GM18499 (cell line): ENCODE data around the gene COL5A3.

ENCODE experiments used
- ATAC-seq: cut with Tn5 transposase; IDR thresholded peaks from one replicate; pipeline ENCODE4 v1.9.1; 2021; ENCODE audit warnings: moderate number of reproducible peaks; ENCODE audit not compliant: insufficient read depth, unreplicated experiment

Gene COL5A3

DNA sequence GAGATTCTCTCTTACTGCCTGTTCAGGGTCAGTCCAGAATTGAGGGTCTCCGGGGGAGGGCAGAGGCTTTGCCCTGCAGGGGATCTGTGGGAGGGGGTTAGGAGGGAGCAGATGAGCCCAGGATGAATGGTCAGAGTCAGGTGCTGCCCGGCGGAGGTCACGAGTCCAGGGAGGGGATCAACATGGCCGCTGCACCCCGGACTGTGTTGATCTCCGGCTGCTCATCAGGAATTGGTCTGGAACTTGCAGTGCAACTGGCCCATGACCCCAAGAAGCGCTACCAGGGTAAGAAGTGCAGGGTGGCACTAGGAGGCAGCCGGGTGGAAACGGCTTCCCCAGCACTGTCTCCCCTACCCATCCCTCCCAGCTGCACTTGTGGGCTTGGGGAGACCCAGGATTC, 3.0 kb upstream of the COL5A3 start, which contains the start of gene RDH8:
RDH8 (plus strand) TSS at position 168 of the 400 bp plus-strand sequence; CDS start at position 183, 15 bp downstream.
- ATAC-seq = no peak

DNA sequence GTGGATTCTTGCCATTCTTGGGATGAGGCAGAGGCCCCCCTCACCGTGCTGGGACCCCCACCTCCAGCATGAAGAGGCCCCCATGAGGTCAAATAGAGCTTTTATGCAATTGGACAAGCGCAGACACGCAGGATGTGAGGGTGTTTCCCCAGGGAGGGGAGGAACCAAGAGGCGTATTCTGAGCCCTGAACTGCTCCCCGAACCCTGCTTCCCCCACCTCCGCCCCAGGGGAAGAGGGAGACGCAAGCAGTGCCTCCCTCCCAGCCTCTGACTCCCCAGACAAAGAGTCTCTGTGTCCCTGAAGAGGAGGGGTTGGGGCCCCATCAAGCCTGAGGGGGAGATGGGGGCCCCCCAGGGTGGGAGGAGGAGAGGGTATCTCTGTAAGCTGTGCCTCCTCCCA, 1.7 kb upstream of the COL5A3 start:
- ATAC-seq = no peak

DNA sequence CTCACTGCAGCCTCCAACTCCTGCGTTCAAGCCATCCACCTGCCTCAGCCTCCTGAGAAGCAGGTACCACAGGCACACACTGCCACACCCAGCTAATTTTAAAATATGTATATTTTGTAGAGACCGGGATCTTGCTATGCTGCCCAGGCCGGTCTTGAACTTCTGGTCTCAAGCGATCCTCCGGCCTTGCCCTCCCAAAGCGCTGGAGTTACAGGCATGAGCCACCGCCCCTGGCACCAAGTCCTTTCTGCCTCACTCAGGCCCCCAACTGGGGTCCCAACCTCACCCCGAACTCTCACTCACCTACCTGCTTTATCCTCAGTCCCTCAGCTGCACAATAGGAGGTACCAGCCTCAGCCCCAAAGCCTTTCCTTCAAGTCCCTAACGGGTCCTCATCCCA, 635 bp upstream of the COL5A3 start:
- no peak for ATAC-seq

DNA sequence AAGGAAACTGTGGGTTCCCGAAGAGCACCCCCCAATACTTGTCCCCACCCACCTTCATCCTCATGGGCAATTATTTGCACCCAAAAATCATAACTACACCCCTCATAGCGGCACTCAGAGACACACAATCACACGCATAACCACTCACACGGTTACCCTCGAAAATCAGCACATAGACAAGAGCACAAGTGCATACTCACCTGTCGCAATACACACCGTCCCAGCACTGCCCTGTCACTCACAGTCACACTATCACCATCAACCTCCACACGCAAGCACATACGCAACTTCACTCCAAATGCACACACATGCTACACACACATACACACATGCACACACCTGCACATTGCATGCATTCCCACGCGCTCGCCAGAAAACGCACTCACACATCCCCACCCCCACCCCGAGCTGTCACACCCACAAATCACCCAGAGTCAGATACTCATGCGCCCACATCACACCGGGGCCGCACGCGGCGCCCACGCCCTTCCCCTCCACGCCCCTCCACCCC, 535 bp downstream of the COL5A3 start:
- ATAC-seq = no peak

DNA sequence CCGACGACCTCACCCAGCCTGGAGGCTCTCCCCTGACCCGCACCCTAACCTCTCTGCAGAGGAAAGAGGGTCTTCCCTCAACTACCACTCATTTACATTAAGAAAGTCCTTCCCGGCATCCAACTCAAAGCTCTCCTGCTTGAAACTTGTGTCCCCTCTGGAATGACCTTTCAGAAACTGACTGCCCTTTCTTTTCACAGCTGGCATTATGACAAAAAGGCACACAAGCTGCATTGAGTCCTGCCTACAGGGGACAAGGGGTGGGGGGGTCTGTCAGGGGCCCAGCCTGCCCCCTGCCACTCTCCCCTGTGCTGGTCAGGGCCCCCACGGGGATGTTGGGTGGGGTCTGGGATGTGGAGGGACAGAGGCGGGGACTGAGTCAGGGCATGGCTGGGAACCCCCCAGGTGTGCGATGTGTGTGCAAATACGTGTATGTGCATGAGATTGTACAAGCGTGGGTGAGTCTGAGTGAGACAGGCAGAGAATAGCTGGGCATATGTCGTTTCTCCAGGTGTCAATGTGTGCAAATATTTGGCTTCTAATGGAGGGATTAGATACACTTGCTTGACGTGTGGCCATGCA, 2.0 kb downstream of the COL5A3 start:
- no peak for ATAC-seq

DNA sequence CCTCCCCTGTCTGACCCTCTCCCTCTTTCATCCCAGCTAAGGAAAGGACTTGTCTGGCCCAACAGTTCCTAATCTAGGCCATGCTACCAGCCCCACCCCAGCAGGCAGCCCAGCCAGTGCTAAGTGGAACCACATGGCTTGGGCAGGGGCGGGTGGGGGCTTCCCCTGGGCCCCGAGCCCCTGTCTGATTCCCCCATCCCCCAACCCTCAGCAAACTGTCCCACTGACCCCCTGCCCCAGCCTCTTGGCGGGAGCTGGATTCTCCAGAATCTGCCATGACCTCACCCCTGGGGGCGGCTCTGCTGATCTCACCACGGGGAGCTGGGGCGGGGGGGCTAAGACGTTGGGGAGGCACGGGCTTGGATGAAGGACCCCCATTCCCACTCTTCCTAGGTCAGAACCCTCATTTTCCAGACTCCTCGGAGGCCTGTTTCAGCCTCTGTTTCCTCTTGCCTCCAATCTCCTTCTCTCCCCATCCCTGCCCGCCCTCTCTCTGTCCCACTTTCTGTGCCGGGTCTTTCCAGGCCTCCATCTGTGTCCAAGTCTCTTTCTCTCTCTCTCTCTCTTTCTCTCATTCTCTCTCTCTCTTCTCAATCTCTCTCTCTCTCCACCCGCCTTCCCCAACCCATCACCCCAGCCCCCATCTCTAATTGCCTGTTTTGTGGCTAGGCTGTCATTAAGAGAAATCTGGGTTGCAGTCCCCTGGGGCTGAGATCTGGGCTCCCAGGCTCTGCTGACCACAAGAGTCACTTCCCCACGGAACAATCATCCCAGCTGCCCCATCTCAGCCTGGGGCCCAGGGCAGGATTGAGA, 2.7 kb downstream of the COL5A3 start:
- ATAC-seq = no peak

DNA sequence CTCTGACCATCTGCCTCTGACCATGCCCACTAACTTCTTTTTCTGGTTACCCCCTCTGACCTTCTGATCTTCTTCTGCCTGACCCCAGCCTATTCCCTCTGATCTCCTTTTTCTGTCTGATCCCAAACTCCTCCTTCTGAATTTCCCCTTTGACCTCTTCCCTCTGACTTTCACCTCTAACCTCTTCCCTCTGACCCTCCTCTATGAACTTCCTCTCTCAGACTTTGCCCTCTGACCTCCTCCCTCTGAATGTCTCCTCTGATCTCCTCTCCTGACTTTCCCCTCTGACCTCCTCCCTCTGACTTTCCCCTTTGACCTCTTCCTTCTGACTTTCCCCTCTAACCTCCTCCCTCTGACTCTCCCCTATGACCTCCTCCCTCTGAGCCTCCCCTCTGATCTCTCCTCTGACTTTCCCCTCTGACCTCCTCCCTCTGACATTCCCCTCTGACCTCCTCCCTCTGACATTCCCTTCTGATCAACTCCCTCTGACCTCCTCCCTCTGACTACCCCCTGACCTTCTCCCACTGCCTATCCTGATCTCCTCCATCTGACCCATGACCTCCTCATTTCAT, 3.5 kb downstream of the COL5A3 start:
- ATAC-seq = no peak

DNA sequence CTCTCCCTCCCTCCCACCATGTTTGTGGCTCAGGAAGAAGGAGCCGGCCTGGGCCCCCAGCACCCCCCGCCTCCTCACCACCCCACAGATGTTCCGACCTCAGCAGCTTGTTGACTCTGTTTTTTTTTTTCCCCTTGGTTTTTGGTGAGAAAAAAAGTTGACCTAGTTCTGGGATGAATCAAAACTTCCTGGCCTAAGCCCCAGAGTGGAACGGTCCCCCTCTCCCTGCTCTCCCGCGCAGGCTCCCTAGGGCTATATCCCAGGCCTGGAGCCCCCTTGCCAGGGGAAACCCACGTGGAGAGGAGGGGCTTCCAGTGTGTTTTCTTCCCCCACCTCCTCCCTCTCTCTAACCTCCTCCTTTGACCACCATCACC, 4.0 kb downstream of the COL5A3 start:
- no peak for ATAC-seq

DNA sequence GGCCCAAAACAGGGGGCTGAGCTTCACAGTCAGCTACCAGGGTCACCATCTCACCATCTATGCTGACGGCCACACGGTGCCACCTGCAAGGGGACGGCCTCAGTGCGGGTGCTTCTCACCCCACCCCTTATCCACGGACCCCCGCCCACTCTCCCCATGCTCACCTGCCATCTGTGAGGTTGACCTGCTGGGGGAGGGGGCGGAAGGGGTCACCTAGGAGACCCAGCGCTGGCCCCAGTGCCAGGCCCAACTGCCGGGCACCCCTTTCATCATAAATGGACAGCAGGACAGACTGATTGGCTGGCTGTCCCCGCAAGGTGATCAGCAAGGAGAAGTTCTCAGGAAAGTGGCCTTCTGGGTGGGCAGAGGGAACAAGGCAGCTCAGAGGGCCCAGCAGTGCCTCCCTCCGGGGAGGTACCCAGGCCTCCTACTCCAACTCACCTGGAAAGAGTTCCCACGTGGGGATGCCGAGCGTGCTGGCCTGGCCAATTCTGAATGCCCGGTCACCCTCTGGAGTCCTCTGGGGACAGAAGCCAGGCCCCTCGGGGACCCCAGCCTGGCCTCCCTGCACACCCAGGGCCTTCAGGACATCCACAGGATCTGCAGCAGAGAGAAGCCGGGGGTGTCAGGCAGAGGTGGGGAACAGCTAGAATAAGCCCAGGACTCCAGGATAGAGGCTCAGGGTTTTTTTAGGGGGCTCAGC, 4.5 kb downstream of the COL5A3 start:
- ATAC-seq = no peak

DNA sequence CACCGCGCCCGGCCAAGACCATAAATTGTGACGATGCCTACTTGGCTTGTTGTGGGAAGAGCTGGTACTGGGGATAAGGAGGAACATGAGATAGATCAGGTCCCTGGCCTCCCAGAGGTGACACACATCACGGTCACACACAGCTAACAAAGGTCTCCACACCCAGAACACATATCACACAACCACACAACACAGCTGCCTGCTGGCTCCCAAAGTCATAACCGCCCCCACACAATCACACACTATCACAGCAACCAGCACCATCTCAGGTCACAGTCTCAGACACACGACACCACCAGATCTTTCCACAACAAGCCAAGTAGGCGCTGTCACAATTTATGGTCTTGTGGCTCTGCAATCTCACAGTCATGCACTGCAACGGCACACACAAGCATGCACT, 5.7 kb downstream of the COL5A3 start:
- ATAC-seq = no peak

DNA sequence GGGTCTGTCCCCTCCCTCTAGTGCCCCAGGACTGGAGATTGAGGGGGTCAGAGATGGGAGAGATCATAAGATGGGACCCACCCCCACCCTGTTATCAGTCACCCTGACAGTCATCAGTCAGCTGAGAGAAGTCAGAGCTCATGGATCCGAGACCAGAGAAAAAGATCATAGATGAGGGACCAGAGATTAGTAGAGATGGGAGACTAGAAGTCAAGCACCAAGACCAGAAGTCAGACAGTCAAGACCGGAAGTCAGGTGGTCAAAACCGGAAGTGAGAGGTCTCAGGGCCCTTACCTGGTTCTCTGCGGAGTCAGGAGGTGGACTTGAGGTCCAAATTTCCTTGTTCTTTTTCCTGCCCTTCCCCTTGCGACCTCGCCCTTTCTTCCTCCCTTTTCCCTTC, 7.0 kb downstream of the COL5A3 start:
- ATAC-seq = no peak

DNA sequence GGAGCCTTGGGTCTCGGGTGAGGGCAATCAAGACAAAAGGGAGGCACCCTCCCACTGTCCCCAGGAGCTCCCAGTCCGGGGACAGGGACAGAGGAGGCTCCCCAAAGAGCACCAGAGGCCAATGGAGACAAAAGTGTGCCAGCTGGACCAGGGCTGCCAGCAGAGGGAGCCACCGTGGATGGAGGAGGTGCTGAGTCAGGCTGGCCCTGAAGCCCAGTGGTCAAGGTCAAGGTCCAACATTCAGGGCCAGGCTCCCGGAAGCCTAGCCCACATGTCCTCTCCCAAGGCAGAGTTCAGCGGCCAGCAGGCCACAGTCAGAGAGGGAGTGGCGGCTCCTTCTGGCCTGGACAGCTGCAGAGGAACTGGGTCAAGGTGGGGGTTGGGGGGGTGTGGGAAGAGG, 8.4 kb downstream of the COL5A3 start:
- no peak for ATAC-seq

DNA sequence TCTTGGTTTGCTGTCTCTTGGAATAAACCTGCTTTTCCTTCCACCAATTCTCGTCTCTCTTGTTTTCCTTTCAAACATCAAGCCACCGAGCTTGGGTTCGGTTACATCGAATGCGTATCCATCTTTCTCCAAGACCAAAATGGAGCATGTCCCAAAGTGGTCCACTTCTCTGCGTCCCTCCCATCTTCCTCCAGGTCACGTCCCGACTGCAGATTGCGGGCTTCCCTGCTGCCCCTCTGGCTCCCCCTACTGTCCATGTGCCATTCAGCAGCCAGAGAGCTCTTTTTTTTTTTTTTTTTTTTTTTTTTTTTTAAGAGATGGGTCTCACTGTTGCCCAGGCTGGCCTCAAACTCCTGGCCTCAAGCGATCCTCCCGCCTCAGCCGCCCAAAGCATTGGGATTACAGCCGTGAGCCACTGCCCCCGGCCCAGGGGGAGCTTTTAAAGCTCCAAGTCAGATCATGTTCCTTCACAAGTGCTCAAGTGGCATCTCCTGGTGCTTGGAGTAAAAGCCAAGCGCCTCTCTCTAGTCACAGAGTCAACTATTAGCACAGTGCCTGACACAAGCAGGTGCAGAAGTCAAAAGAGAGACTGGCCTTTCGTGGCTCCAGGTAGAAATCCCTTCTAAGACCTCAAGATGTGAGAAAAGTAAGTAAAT, 10.0 kb downstream of the COL5A3 start:
- ATAC-seq = no peak

DNA sequence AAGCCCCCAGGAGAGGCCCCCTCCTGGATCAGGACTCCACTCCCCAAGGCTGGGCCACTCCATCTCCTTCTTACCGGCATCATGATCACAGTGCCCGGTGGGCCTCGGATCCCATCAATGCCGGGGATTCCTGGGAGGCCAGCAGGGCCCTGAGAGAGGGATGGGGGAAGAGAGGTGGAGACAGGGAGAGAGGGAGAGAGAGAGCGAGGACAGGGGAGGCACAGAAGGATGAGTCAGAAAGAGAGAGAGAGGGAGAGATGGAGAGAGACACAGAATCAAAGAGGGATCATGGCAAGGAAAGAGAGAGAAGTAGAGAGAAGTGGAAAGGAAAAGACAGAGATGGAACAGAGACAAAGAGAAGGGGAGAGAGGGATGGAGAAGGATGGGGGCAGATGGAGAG, 13.8 kb downstream of the COL5A3 start:
- no peak for ATAC-seq

DNA sequence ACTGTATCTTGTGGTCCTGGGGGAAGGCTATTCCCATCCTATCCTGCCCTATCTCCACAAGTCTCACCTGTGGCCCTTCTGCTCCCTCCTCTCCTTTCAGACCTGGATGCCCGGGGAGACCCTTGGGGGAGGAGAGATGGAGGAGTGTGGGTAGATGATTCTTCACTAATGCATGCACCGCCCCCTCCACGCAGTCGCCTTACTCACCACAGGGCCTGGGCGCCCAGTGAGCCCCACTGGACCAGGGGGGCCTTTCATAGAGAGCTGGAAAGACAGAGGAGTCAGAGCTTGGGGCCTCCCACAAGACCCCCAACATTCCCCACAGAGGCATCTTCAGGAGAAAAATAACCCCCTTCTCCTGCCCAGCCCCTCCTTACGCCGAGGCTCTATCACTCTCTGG, 14.3 kb downstream of the COL5A3 start:
- no peak for ATAC-seq

DNA sequence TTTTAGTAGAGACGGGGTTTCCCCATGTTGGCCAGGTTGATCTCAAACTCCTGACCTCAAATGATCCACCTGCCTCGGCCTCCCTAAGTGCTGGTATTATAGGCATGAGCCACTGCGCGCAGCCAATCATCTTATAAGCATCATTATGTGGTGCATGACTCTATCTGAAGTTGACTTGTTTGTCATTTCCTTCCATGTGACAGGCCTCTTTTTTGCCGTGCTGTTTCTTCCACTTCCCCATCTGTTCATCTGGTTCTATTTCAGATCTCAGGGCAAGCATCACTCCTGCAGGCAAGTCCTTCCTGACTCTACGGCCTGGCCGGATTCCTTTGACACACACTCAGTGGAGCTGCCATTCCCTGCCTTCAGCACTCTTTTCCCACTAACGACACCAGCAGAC, 15.2 kb downstream of the COL5A3 start:
- no peak for ATAC-seq

DNA sequence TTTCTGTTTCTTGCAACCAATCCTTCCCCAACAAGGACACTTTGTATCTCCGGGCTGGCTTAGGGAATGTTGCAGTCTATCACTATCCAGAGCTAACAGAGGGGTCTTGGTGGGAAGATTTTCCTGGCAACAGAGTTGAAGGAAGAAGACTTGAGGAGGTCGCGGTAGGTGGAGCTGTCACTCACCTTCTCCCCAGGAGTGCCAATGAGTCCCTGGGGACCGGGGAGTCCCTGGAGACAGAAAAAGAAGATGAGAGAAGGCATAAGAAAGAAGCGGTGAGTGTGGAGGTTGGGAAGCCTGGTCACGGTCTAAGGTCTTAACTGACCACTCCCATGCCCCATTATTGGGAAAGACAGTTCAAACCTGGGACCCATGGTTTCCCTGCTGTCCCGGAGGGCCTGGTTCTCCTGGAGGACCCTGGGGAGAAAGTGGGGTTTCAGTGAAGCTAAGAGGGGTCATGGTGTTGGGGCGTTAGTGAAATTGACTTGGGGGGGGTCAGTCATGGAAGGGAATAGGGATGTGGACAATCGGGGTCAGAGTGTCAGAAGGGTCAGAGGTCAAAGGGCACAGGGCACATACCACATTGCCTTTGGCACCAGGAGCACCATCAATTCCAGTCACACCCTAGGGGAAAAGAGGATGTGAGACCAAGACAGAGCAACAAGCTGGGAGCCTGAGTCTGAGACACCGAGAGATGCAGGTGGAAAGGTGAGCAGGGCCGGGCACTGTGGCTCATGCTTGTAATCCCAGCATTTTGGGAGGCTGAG, 18.7 kb downstream of the COL5A3 start:
- no peak for ATAC-seq

DNA sequence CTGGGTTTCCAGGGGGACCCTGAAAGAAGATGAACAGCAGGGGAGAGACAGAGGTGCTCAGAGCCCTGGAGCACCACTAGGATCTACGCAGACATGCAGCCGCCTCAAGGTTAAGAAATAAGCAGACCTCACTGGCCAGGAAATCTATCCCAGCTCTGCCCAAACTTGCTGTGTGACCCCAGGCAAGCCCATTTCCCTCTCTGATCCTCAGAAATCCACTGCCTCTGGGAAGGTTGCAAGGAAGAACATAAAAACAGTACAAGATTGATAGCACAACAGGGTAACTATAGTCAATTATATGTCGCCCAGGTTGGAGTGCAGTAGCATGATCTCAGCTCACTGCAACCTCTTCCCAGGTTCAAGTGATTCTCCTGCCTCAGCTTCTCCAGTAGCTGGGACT, 20.8 kb downstream of the COL5A3 start:
- no peak for ATAC-seq

DNA sequence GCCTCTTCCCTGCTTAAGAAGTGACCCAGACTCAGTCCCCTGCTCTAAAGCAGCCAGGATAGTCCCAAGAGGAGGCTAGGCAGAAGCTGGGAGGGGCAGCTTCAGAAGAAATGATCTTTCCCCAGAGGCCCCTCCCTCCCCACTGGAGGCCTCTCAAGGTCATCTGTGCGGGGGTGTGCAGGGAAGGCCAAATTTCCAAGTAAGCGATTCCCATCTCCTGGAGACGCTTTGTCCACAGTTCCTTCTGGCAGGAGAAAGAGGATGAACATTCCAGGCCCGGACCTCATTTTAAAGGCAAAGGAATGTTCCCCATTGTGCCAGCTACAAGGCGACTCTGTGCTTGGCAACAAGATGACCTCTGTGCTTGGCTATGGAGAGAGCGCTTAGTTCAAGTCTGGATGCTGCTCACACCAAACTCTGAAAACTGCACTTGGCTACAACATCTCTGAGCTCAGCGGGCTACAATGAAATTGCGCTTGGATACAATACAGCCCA, 23.5 kb downstream of the COL5A3 start:
- no peak for ATAC-seq
